HepG2 (cell line): Measurements from ENCODE around the gene CA12. TPM values are rescaled to one million over a fixed set of nuclear protein-coding genes. Genes with fewer than 3 reads are reported as not detected.

Source experiments
- ATAC-seq: fragments of 200-7000 bp; cut with Tn5 transposase; 3 replicates; pipeline ENCODE4 v1.9.1; 2020; ENCODE audit warnings: mild to moderate bottlenecking, moderate library complexity
- BruUV-seq: library from RNA; stranded (reverse); fragments of 400-500 nt; replicated peaks from 2 replicates; lab custom pipeline; 2021; lab: Mats Ljungman, UMichigan
- CTCF ChIA-PET: fragments of 300-600 bp; formaldehyde crosslinking; extraction: SDS; loops from one replicate; lab custom pipeline; 2021; ENCODE audit warnings: low total read pairs, inconsistent platforms, low intra/inter-chr PET ratio; lab: Yijun Ruan, JAX
- POLR2A ChIA-PET: fragments of 350-600 bp; sonication (Branson Sonifier 250); formaldehyde crosslinking; loops from one replicate; lab custom pipeline; 2020; ENCODE audit warnings: antibody characterized with exemption, inconsistent platforms; lab: Yijun Ruan, JAX
- DNase-seq: peaks from one replicate; pipeline ENCODE4 v3.0.0-alpha.2; 2015; ENCODE audit warnings: low spot score
- FAIRE-seq: peaks from 3 replicates; lab custom pipeline; 2011; peaks lifted over from hg19 to GRCh38; lab: Jason Lieb, UNC
- H2AFZ ChIP-seq: one replicate; pipeline ENCODE4 v1.6.1; 2011; ENCODE audit warnings: low read length, inconsistent platforms
- H3K27ac ChIP-seq: fragments of 300-600 bp; 3 replicates; pipeline ENCODE4 v1.8.0; 2011; ENCODE audit warnings: mixed run types, mild to moderate bottlenecking, mixed read lengths, low read length, inconsistent platforms; ENCODE audit not compliant: insufficient read depth; ENCODE audit errors: extremely low read length
- H3K27me3 ChIP-seq, 2 experiments: fragments of 200-600 bp in 1 of 2; 2 replicates in 1 of 2; 3 replicates in 1 of 2; pipeline versions ENCODE4 v1.6.0 to v1.8.0; 2011; ENCODE audit warnings: low read length in 2 of 2, mild to moderate bottlenecking in 2 of 2, moderate library complexity in 2 of 2, inconsistent platforms in 1 of 2; ENCODE audit not compliant: insufficient read depth in 2 of 2, control insufficient read depth in 1 of 2
- H3K36me3 ChIP-seq, 2 experiments: fragments of 200-600 bp in 1 of 2; replicated peaks in 1 of 2; 2 replicates in 1 of 2; 3 replicates in 1 of 2; pipeline versions ENCODE4 v1.5.1 to v1.8.0; 2011; ENCODE audit warnings: low read length in 2 of 2, inconsistent platforms in 1 of 2; ENCODE audit not compliant: insufficient read depth in 2 of 2, control insufficient read depth in 1 of 2
- H3K4me1 ChIP-seq: 2 replicates; pipeline ENCODE4 v1.5.1; 2012; ENCODE audit warnings: low read length, inconsistent platforms; ENCODE audit not compliant: insufficient read depth
- H3K4me2 ChIP-seq: 2 replicates; pipeline ENCODE4 v1.6.0; 2011; ENCODE audit warnings: low read depth, low read length, inconsistent platforms
- H3K4me3 ChIP-seq, 3 experiments: fragments of 200-600 bp in 1 of 3; sonication (generic), shearing (Covaris generic) in 1 of 3; replicated peaks in 1 of 3; 2 replicates each; pipeline ENCODE4 v1.5.1; 2011 to 2016; ENCODE audit warnings: low read length in 3 of 3, inconsistent platforms in 2 of 3, low read depth in 2 of 3, mild to moderate bottlenecking in 2 of 3, control low read depth in 1 of 3, mixed read lengths in 1 of 3; ENCODE audit not compliant: insufficient read depth in 1 of 3
- H3K79me2 ChIP-seq: one replicate; pipeline ENCODE4 v1.6.1; 2011; ENCODE audit warnings: low read length, inconsistent platforms; ENCODE audit not compliant: insufficient read depth
- H3K9ac ChIP-seq: 2 replicates; pipeline ENCODE4 v1.6.0; 2011; ENCODE audit warnings: mild to moderate bottlenecking, low read depth, low read length, inconsistent platforms; ENCODE audit not compliant: insufficient read depth
- H3K9me3 ChIP-seq: 2 replicates; pipeline ENCODE4 v1.5.1; 2012; ENCODE audit warnings: mild to moderate bottlenecking, low read length
- H4K20me1 ChIP-seq: 2 replicates; pipeline ENCODE4 v1.6.0; 2011; ENCODE audit warnings: inconsistent platforms, mild to moderate bottlenecking, low read length, moderate library complexity; ENCODE audit not compliant: insufficient read depth
- CBX1 ChIP-seq: IDR thresholded peaks from one replicate; pipeline ENCODE4 v1.6.1; 2016; ENCODE audit warnings: antibody characterized with exemption, low read depth
- KAT7 ChIP-seq: IDR thresholded peaks from 2 replicates; pipeline ENCODE4 v1.6.1; 2018; ENCODE audit warnings: borderline replicate concordance, missing compliant biosample characterization
- MTA3 ChIP-seq: sonication (generic); formaldehyde crosslinking; IDR thresholded peaks from 2 replicates; pipeline ENCODE4 v1.4.0; 2020; ENCODE audit warnings: missing genetic modification reagents
- NONO ChIP-seq, 2 experiments: fragments of 450-650 bp in 1 of 2; sonication (generic) in 1 of 2; formaldehyde crosslinking in 1 of 2; IDR thresholded peaks in 1 of 2; conservative IDR thresholded peaks in 1 of 2; 2 replicates each; pipeline versions ENCODE4 v1.6.1 to v1.8.0; 2017 to 2022; ENCODE audit warnings: mild to moderate bottlenecking in 1 of 2, missing genetic modification reagents in 1 of 2, moderate library complexity in 1 of 2
- PCBP1 ChIP-seq: fragments of 200-400 bp; formaldehyde crosslinking; IDR thresholded peaks from 2 replicates; pipeline ENCODE4 v1.6.1; 2017; ENCODE audit warnings: mild to moderate bottlenecking, low read depth, low read length, borderline replicate concordance
- PHF21A ChIP-seq: sonication (generic); formaldehyde crosslinking; IDR thresholded peaks from 2 replicates; pipeline ENCODE4 v1.5.0; 2020; ENCODE audit warnings: mild to moderate bottlenecking, missing genetic modification reagents
- PRMT3 ChIP-seq: sonication (generic); formaldehyde crosslinking; IDR thresholded peaks from 2 replicates; pipeline ENCODE4 v1.8.1; 2022; ENCODE audit warnings: low read depth, mild to moderate bottlenecking, moderate library complexity, missing genetic modification reagents, borderline replicate concordance
- RARA ChIP-seq: IDR thresholded peaks from 2 replicates; pipeline ENCODE4 v1.6.1; 2016; ENCODE audit warnings: missing genetic modification reagents, missing compliant biosample characterization
- RXRB ChIP-seq: IDR thresholded peaks from 2 replicates; pipeline ENCODE4 v1.6.1; 2016; ENCODE audit warnings: borderline replicate concordance, missing genetic modification reagents, missing compliant biosample characterization
- SMAD1 ChIP-seq: sonication (generic); formaldehyde crosslinking; IDR thresholded peaks from 2 replicates; pipeline ENCODE4 v1.4.0; 2020; ENCODE audit warnings: missing genetic modification reagents, low read depth, mild to moderate bottlenecking, borderline replicate concordance
- SMC3 ChIP-seq: IDR thresholded peaks from 2 replicates; pipeline ENCODE4 v1.6.1; 2011; ENCODE audit warnings: low read length, improper control_type of control experiment
- ZNF101 ChIP-seq: sonication (generic); formaldehyde crosslinking; IDR thresholded peaks from 2 replicates; pipeline ENCODE4 v1.4.0; 2020; ENCODE audit warnings: mild to moderate bottlenecking, low read depth, missing genetic modification reagents, borderline replicate concordance
- ZNF121 ChIP-seq: sonication (generic); formaldehyde crosslinking; IDR thresholded peaks from 2 replicates; pipeline ENCODE4 v1.5.0; 2020; ENCODE audit warnings: mild to moderate bottlenecking, missing genetic modification reagents
- ZNF33A ChIP-seq: sonication (generic); formaldehyde crosslinking; IDR thresholded peaks from 2 replicates; pipeline ENCODE4 v1.5.1; 2020; ENCODE audit warnings: missing genetic modification reagents, mild to moderate bottlenecking, moderate library complexity, borderline replicate concordance
- ZNF354B ChIP-seq: sonication (generic); formaldehyde crosslinking; IDR thresholded peaks from 2 replicates; pipeline ENCODE4 v1.8.0; 2022; ENCODE audit warnings: mild to moderate bottlenecking, missing genetic modification reagents
- ZNF550 ChIP-seq: sonication (generic); formaldehyde crosslinking; IDR thresholded peaks from 2 replicates; pipeline ENCODE4 v1.4.0; 2020; ENCODE audit warnings: mild to moderate bottlenecking, missing genetic modification reagents, borderline replicate concordance
- ZNF597 ChIP-seq: sonication (generic); formaldehyde crosslinking; IDR thresholded peaks from 2 replicates; pipeline ENCODE4 v1.5.0; 2020; ENCODE audit warnings: missing genetic modification reagents
- ZNF644 ChIP-seq: IDR thresholded peaks from 2 replicates; pipeline ENCODE4 v1.6.1; 2016; ENCODE audit warnings: low read depth
- ZNF691 ChIP-seq: sonication (generic); formaldehyde crosslinking; IDR thresholded peaks from 2 replicates; pipeline ENCODE4 v1.4.0; 2020; ENCODE audit warnings: missing genetic modification reagents, low read depth, mild to moderate bottlenecking, borderline replicate concordance
- ZNF761 ChIP-seq: sonication (generic); formaldehyde crosslinking; conservative IDR thresholded peaks from 2 replicates; pipeline ENCODE4 v1.4.0; 2020; ENCODE audit warnings: mild to moderate bottlenecking, missing genetic modification reagents
- ZNF777 ChIP-seq: sonication (generic); formaldehyde crosslinking; IDR thresholded peaks from 2 replicates; pipeline ENCODE4 v1.4.0; 2020; ENCODE audit warnings: missing genetic modification reagents
- ZNF839 ChIP-seq: sonication (generic); formaldehyde crosslinking; IDR thresholded peaks from 2 replicates; pipeline ENCODE4 v1.4.0; 2020; ENCODE audit warnings: missing genetic modification reagents, mild to moderate bottlenecking, borderline replicate concordance
- ZSCAN25 ChIP-seq: sonication (generic); formaldehyde crosslinking; IDR thresholded peaks from 2 replicates; pipeline ENCODE4 v1.8.0; 2022; ENCODE audit warnings: mild to moderate bottlenecking, missing genetic modification reagents
- WGBS: methylation state at CpG from one replicate; pipeline ENCODE4 v1.1.6; 2017; ENCODE audit warnings: low lambda C conversion rate; 5-methylcytosine and 5-hydroxymethylcytosine counted together
- in situ Hi-C: cut with HindIII; loops from 2 replicates; pipeline ENCODE4 v1.10.0; 2017; ENCODE audit warnings: low pct_unique_long_range_greater_than_20kb; ENCODE audit not compliant: extremely low pct_ligation_motif_present
- intact Hi-C: fragments of 100-400 bp; cut with micrococcal nuclease; formaldehyde crosslinking; loops from one replicate; pipeline ENCODE4 v1.10.0; 2022; ENCODE audit not compliant: unreplicated experiment
- polyA plus RNA-seq, 8 experiments: library from polyadenylated mRNA; depleted of rRNA in 3 of 8; stranded (reverse) in 7 of 8; unstranded in 1 of 8; fragments of >200 nt; fragmentation: Illumina TruSeq in 4 of 8; extraction: Trizol in 4 of 8; gene quantifications; 2 replicates each; pipeline versions ENCODE4 v1.2.1 to v1.2.3, GENCODE V29; 2011 to 2016; ENCODE audit warnings: low read depth in 4 of 8, missing spikeins in 1 of 8, mixed read lengths in 1 of 8; ENCODE audit not compliant: insufficient read depth in 1 of 8
- total RNA-seq, 5 experiments: library from RNA; depleted of rRNA; stranded (reverse); fragments of >200 nt; fragmentation: Illumina TruSeq; extraction: Trizol; gene quantifications; 2 replicates each; pipeline ENCODE4 v1.2.3, GENCODE V29; 2016; ENCODE audit warnings: low read depth in 1 of 5
- TF ChIP-seq, protein P1 (sequence below): sonication (generic); formaldehyde crosslinking; IDR thresholded peaks from 2 replicates; pipeline ENCODE4 v1.4.0; 2020; ENCODE audit warnings: missing genetic modification reagents; ENCODE audit errors: not compliant biosample characterization

Gene CA12
- total and polyA plus RNA-seq, 2 of the 13 experiments (the other 11 are each of a cell fraction or from before 2014, with no cell fraction given) = 0.07 to 0.20 TPM

DNA sequence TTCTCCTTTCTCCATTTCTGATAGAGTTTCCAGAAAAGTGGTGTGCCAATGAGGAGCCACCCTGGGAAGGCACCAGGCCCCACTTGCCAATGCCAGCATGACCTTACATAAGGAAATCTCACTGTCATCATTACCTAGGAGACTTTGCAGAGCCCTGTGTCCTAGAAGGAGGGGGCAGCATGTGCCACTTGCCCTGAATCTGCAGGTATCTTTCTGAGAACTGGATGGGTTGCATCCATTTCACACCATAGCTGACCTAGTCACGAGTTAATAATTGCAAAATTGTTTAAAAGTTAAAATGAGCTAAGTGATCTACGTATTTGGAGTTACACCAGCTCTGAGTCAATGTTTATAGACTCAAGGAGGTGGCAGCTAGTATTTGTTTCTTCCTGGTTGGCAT, 14.3 kb downstream of the CA12 start (continued):
- no peak for TF ChIP-seq ZNF33A
- TF ChIP-seq RARA (CRISPR knock-in tag) = no peak
- no peak for TF ChIP-seq SMAD1 (CRISPR knock-in tag)
- TF ChIP-seq ZNF644 (CRISPR knock-in tag) = no peak
- TF ChIP-seq PRMT3 = no peak
- no peak for TF ChIP-seq CBX1

- ATAC-seq = no peak
- in situ Hi-C loops = no loop called here
- 66% methylated on average over 2 of the region's 2 CpGs for WGBS
- H3K9me3 ChIP-seq = no peaks in the 10 kb centered on the region
- H4K20me1 ChIP-seq = no peaks in the 10 kb centered on the region
- H2AFZ ChIP-seq = no peak overlapping the region
- H3K4me1 ChIP-seq = 0 out of 2 replicates have a peak, but pooled peaks cover 4% of the 10 kb centered on the region
- no peak for DNase-seq
- no peak overlapping the region for H3K4me3 ChIP-seq
- H3K27me3 ChIP-seq = peaks cover 1 to 13% of the 10 kb centered on the region in 2 experiments; a peak in 1 of 5 replicates
- no peak for FAIRE-seq
- BruUV-seq = no TSS peak
- H3K79me2 ChIP-seq = no peaks in the 10 kb centered on the region
- H3K27ac ChIP-seq = no peak overlapping the region
- no peak overlapping the region for H3K9ac ChIP-seq
- POLR2A ChIA-PET = no interaction called here
- intact Hi-C loops = no loop called here
- CTCF ChIA-PET = no interaction called here
- H3K4me2 ChIP-seq = no peak overlapping the region
- H3K36me3 ChIP-seq = no peaks in the 10 kb centered on the region
- no peak for TF ChIP-seq ZNF839 (CRISPR knock-in tag)
- no peak for TF ChIP-seq ZNF597 (CRISPR knock-in tag)
- TF ChIP-seq SMC3 = no peak
- no peak for TF ChIP-seq ZNF121 (CRISPR knock-in tag)
- no peak for TF ChIP-seq MTA3 (CRISPR knock-in tag)
- no peak for TF ChIP-seq ZNF777 (CRISPR knock-in tag)
- no peak for TF ChIP-seq ZNF691 (CRISPR knock-in tag)
- no peak for TF ChIP-seq ZNF550 (CRISPR knock-in tag)
- no peak for TF ChIP-seq PHF21A (CRISPR knock-in tag)
- TF ChIP-seq, protein P1, sequence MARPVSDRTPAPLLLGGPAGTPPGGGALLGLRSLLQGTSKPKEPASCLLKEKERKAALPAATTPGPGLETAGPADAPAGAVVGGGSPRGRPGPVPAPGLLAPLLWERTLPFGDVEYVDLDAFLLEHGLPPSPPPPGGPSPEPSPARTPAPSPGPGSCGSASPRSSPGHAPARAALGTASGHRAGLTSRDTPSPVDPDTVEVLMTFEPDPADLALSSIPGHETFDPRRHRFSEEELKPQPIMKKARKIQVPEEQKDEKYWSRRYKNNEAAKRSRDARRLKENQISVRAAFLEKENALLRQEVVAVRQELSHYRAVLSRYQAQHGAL (CRISPR knock-in tag) = no peak
- TF ChIP-seq RXRB = no peak
- no peak for TF ChIP-seq ZNF761 (CRISPR knock-in tag)
- no peak for TF ChIP-seq PCBP1
- TF ChIP-seq NONO (IDR thresholded peaks at IDR 0.05) = no peak
- no peak for TF ChIP-seq NONO (CRISPR knock-in tag; conservative IDR thresholded peaks at IDR 0.05)
- TF ChIP-seq ZSCAN25 (CRISPR knock-in tag) = no peak
- TF ChIP-seq ZNF101 (CRISPR knock-in tag) = no peak
- TF ChIP-seq ZNF354B = no peak
- TF ChIP-seq KAT7 (CRISPR knock-in tag) = no peak
Observed at GRCh38 chr15:63366451-63366850, 15.2 kb downstream of the CA12 start.
